WERI-Rb-1 (cell line): ENCODE data around the gene SHH.

Source experiments
- DNase-seq: peaks from one replicate; pipeline ENCODE4 v3.0.0-alpha.2; 2020
- H3K27ac ChIP-seq: fragments of 250-450 bp; sonication (Bioruptor Pico); 2 replicates; pipeline ENCODE4 v1.5.1; 2020; ENCODE audit warnings: mild to moderate bottlenecking, moderate library complexity
- H3K27me3 ChIP-seq: fragments of 250-450 bp; sonication (Bioruptor Pico); 2 replicates; pipeline ENCODE4 v1.5.1; 2021; ENCODE audit warnings: mild to moderate bottlenecking, low read depth, moderate library complexity; ENCODE audit not compliant: insufficient read depth, severe bottlenecking
- H3K36me3 ChIP-seq: fragments of 250-450 bp; sonication (Bioruptor Pico); 2 replicates; pipeline ENCODE4 v1.5.1; 2020; ENCODE audit warnings: mild to moderate bottlenecking, moderate library complexity
- H3K4me3 ChIP-seq: 2 replicates; pipeline ENCODE4 v1.5.1; 2011; ENCODE audit warnings: low read depth, mild to moderate bottlenecking, control low read depth, low read length
- H3K9me3 ChIP-seq: fragments of 250-450 bp; sonication (Bioruptor Pico); 2 replicates; pipeline ENCODE4 v1.5.1; 2021; ENCODE audit warnings: mild to moderate bottlenecking, moderate library complexity; ENCODE audit not compliant: severe bottlenecking
- TF ChIP-seq, protein P1 (sequence below): IDR thresholded peaks from 2 replicates; pipeline ENCODE4 v1.5.1; 2011; ENCODE audit warnings: low read depth, mild to moderate bottlenecking, control low read depth, inconsistent platforms, low read length

SHH gene

DNA sequence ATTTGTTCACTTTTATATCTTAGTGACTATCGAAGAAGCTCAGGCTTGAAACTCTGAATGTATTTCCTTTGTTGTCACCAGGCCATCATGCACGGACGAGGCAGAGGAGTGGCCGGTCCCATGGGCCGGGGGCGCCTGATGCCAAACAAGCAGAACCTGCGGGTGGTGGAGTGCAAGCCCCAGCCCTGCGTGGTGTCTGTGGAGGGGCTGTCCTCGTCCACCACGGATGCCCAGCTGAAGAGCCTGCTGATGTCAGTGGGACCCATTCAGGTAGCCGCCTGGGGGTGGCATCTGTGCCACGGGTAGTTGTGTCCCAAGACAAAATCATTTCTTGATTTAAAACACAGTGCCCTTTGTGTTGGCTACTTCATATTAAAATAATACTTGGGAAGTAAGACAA, 45.9 kb downstream of the SHH start:
- H3K27me3 ChIP-seq, result no peaks in the 10 kb centered on the region
- H3K9me3 ChIP-seq, result no peaks in the 10 kb centered on the region
- TF ChIP-seq, protein P1, sequence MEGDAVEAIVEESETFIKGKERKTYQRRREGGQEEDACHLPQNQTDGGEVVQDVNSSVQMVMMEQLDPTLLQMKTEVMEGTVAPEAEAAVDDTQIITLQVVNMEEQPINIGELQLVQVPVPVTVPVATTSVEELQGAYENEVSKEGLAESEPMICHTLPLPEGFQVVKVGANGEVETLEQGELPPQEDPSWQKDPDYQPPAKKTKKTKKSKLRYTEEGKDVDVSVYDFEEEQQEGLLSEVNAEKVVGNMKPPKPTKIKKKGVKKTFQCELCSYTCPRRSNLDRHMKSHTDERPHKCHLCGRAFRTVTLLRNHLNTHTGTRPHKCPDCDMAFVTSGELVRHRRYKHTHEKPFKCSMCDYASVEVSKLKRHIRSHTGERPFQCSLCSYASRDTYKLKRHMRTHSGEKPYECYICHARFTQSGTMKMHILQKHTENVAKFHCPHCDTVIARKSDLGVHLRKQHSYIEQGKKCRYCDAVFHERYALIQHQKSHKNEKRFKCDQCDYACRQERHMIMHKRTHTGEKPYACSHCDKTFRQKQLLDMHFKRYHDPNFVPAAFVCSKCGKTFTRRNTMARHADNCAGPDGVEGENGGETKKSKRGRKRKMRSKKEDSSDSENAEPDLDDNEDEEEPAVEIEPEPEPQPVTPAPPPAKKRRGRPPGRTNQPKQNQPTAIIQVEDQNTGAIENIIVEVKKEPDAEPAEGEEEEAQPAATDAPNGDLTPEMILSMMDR, result no peak
- no peak overlapping the region for H3K4me3 ChIP-seq
- no peak overlapping the region for H3K27ac ChIP-seq
- H3K36me3 ChIP-seq, result peaks cover 71% of the 10 kb centered on the region
- no peak for DNase-seq

DNA sequence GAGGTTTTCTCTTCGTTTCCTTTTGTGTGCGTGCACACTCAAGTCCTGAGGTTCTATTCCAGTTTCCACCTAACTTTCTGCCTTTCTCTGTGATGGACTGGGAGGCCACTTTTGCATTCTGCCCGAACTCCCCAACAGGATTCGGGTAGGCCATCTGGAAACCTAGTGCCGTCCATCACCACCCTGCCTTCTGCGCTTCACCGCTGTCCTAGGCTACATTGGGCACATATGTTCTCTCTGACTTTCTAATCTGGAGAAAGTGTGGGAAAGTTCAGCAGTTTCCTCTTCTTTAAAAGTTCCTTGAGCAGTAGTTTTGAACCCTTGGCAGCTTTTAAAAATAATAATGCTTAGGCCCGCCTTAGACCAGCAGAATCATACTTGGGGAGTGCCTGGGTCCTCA, 46.8 kb downstream of the SHH start:
- no peak for DNase-seq
- TF ChIP-seq, protein P1, result no peak
- no peak overlapping the region for H3K4me3 ChIP-seq
- H3K9me3 ChIP-seq, result no peaks in the 10 kb centered on the region
- H3K27me3 ChIP-seq, result no peaks in the 10 kb centered on the region
- H3K36me3 ChIP-seq, result peaks cover 63% of the 10 kb centered on the region
- no peak overlapping the region for H3K27ac ChIP-seq

DNA sequence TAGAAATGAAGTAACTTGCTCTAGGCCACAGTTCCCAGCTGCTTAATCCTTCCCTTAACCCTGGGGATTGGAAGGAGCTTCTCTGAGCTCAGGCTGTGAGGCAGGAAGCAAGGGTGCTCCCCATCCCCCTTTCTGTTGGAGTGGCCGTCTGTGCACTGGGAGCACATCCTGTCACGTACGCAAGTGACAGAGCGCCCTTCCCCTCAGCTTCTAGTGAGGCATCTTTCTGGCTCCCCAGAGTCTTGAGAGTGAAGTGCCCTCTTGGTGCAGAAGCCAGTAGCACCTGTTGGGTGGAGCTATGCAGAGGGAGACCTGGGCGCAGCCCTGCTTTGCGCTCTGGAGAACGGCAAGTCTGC, 47.8 kb downstream of the SHH start:
- no peak overlapping the region for H3K4me3 ChIP-seq

DNA sequence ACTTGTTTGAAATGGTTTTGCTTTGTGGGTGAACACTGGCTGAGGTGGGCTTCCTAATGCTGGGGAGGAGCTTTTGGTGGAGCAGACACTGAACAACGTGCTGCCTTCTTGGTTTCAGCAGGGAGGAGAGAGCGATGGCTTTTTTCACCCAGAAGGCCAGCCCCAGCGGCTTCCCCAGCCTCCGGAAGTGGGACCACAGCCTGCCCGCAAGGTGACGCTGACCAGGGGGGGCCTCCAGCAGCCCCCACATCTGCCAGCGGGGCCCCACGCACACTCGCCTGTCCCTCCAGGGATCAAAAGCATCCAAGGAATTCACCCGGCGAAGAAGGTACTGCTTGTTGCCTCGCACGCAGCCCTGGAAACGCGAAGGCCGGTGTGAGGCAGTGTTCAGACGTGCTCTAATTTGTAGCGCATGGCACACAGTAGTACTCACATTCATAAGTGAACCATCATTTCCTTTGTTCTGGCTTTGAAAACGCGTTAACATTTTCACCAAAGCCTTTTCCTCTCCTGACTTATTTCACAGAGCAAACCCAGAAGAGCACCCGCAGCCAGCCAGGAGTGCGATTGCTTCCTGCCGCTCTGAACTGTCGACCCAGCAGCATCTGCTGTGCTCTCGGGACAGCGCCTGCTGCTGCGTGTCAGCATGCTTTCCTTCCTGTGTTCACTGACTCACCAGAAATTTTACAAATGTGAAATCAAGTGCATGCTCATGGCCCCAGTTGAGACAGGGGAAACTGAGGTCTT, 48.4 kb downstream of the SHH start:
- TF ChIP-seq, protein P1, result no peak
- H3K4me3 ChIP-seq, result no peak overlapping the region
- H3K27ac ChIP-seq, result no peak overlapping the region
- no peak for DNase-seq
- H3K27me3 ChIP-seq, result no peaks in the 10 kb centered on the region
- peaks cover 50% of the 10 kb centered on the region for H3K36me3 ChIP-seq
- no peaks in the 10 kb centered on the region for H3K9me3 ChIP-seq

More for the DNA sequence above, 47.8 kb downstream of the SHH start:
- Histone ChIP-seq H3K9me3 (no peaks in the 10 kb centered on the region), H3K27me3 (no peaks in the 10 kb centered on the region), H3K27ac (no peak overlapping the region), H3K36me3 (peaks cover 54% of the 10 kb centered on the region)
- TF ChIP-seq, protein P1, result no peak
- DNase-seq, result peak; percentile 30

DNA sequence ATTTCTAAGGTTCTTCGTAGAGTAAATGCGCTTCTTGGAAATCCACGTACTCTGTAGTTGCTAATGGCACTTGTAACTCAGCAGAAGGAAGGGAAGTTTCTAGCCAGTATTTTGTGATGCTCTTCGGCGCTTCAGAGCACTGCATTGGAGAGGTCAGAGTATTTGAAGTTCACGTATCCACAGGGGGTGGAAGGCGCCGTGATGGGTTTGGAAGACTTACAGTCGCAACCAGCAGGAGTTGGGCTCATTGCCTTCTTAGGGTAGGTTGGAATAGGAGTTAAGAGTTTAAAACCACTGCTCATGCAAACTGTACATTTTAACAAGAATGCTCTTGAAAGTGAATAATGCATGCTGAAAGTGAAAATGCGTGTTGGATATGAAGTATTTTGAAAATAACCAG, 49.1 kb downstream of the SHH start:
- TF ChIP-seq, protein P1, result no peak
- H3K27ac ChIP-seq, result no peak overlapping the region
- H3K27me3 ChIP-seq, result no peaks in the 10 kb centered on the region
- peaks cover 50% of the 10 kb centered on the region for H3K36me3 ChIP-seq
- H3K9me3 ChIP-seq, result no peaks in the 10 kb centered on the region
- no peak for DNase-seq
- H3K4me3 ChIP-seq, result no peak overlapping the region

DNA sequence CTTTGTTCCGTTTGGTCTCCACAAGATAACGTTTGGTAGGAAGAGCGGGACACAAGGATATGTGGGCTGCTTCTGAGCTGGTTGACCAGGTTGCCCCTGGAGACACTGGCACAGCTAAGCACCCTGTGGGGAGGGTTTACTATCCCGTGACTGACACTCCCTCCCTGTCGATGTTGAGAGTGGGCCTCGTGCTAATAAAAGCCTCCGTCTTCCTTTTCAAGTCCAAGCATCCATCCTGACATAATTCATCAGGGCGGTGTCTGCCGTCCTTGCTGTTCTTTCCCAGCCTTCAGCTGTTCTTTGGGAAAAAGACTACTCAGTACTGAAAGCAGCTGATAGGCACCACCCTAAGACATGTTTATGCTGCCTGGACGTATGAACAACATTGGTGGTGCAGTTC, 49.6 kb downstream of the SHH start:
- TF ChIP-seq, protein P1, result no peak
- Histone ChIP-seq H3K4me3 (no peak overlapping the region), H3K27me3 (no peaks in the 10 kb centered on the region), H3K9me3 (no peaks in the 10 kb centered on the region), H3K27ac (no peak overlapping the region), H3K36me3 (peaks cover 45% of the 10 kb centered on the region)
- DNase-seq, result no peak
